HepG2 (cell line): Measurements from ENCODE around the gene APOC3. TPM values are rescaled to one million over a fixed set of nuclear protein-coding genes. Genes with fewer than 3 reads are reported as not detected.

Source experiments
- ATAC-seq: fragments of 200-7000 bp; cut with Tn5 transposase; 3 replicates; pipeline ENCODE4 v1.9.1; 2020; ENCODE audit warnings: mild to moderate bottlenecking, moderate library complexity
- BruUV-seq: library from RNA; stranded (reverse); fragments of 400-500 nt; replicated peaks from 2 replicates; lab custom pipeline; 2021; lab: Mats Ljungman, UMichigan
- CTCF ChIA-PET: fragments of 300-600 bp; formaldehyde crosslinking; extraction: SDS; loops from one replicate; lab custom pipeline; 2021; ENCODE audit warnings: low total read pairs, inconsistent platforms, low intra/inter-chr PET ratio; lab: Yijun Ruan, JAX
- POLR2A ChIA-PET: fragments of 350-600 bp; sonication (Branson Sonifier 250); formaldehyde crosslinking; loops from one replicate; lab custom pipeline; 2020; ENCODE audit warnings: antibody characterized with exemption, inconsistent platforms; lab: Yijun Ruan, JAX
- DNase-seq: peaks from one replicate; pipeline ENCODE4 v3.0.0-alpha.2; 2015; ENCODE audit warnings: low spot score
- FAIRE-seq: peaks from 3 replicates; lab custom pipeline; 2011; peaks lifted over from hg19 to GRCh38; lab: Jason Lieb, UNC
- H2AFZ ChIP-seq: one replicate; pipeline ENCODE4 v1.6.1; 2011; ENCODE audit warnings: low read length, inconsistent platforms
- H3K27ac ChIP-seq: fragments of 300-600 bp; 3 replicates; pipeline ENCODE4 v1.8.0; 2011; ENCODE audit warnings: mixed run types, mild to moderate bottlenecking, mixed read lengths, low read length, inconsistent platforms; ENCODE audit not compliant: insufficient read depth; ENCODE audit errors: extremely low read length
- H3K27me3 ChIP-seq, 2 experiments: fragments of 200-600 bp in 1 of 2; 2 replicates in 1 of 2; 3 replicates in 1 of 2; pipeline versions ENCODE4 v1.6.0 to v1.8.0; 2011; ENCODE audit warnings: low read length in 2 of 2, mild to moderate bottlenecking in 2 of 2, moderate library complexity in 2 of 2, inconsistent platforms in 1 of 2; ENCODE audit not compliant: insufficient read depth in 2 of 2, control insufficient read depth in 1 of 2
- H3K36me3 ChIP-seq, 2 experiments: fragments of 200-600 bp in 1 of 2; replicated peaks in 1 of 2; 2 replicates in 1 of 2; 3 replicates in 1 of 2; pipeline versions ENCODE4 v1.5.1 to v1.8.0; 2011; ENCODE audit warnings: low read length in 2 of 2, inconsistent platforms in 1 of 2; ENCODE audit not compliant: insufficient read depth in 2 of 2, control insufficient read depth in 1 of 2
- H3K4me1 ChIP-seq: 2 replicates; pipeline ENCODE4 v1.5.1; 2012; ENCODE audit warnings: low read length, inconsistent platforms; ENCODE audit not compliant: insufficient read depth
- H3K4me2 ChIP-seq: 2 replicates; pipeline ENCODE4 v1.6.0; 2011; ENCODE audit warnings: low read depth, low read length, inconsistent platforms
- H3K4me3 ChIP-seq, 3 experiments: fragments of 200-600 bp in 1 of 3; sonication (generic), shearing (Covaris generic) in 1 of 3; replicated peaks in 1 of 3; 2 replicates each; pipeline ENCODE4 v1.5.1; 2011 to 2016; ENCODE audit warnings: low read length in 3 of 3, inconsistent platforms in 2 of 3, low read depth in 2 of 3, mild to moderate bottlenecking in 2 of 3, control low read depth in 1 of 3, mixed read lengths in 1 of 3; ENCODE audit not compliant: insufficient read depth in 1 of 3
- H3K79me2 ChIP-seq: one replicate; pipeline ENCODE4 v1.6.1; 2011; ENCODE audit warnings: low read length, inconsistent platforms; ENCODE audit not compliant: insufficient read depth
- H3K9ac ChIP-seq: 2 replicates; pipeline ENCODE4 v1.6.0; 2011; ENCODE audit warnings: mild to moderate bottlenecking, low read depth, low read length, inconsistent platforms; ENCODE audit not compliant: insufficient read depth
- H3K9me3 ChIP-seq: 2 replicates; pipeline ENCODE4 v1.5.1; 2012; ENCODE audit warnings: mild to moderate bottlenecking, low read length
- H4K20me1 ChIP-seq: 2 replicates; pipeline ENCODE4 v1.6.0; 2011; ENCODE audit warnings: inconsistent platforms, mild to moderate bottlenecking, low read length, moderate library complexity; ENCODE audit not compliant: insufficient read depth
- BORCS8-MEF2B ChIP-seq: sonication (generic); formaldehyde crosslinking; IDR thresholded peaks from 2 replicates; pipeline ENCODE4 v1.8.0; 2022; ENCODE audit warnings: mild to moderate bottlenecking, missing genetic modification reagents
- DNMT3B ChIP-seq: conservative IDR thresholded peaks from 2 replicates; pipeline ENCODE4 v1.6.1; 2016; ENCODE audit warnings: missing biosample characterization, control low read depth
- HNF4G ChIP-seq, 2 experiments: sonication (generic) in 1 of 2; formaldehyde crosslinking in 1 of 2; IDR thresholded peaks; 2 replicates each; pipeline versions ENCODE4 v1.4.0 to v1.6.1; 2011 to 2020; ENCODE audit warnings: borderline replicate concordance in 2 of 2, low read depth in 2 of 2, mild to moderate bottlenecking in 2 of 2, low read length in 1 of 2, missing genetic modification reagents in 1 of 2, moderate library complexity in 1 of 2
- KDM1A ChIP-seq: IDR thresholded peaks from 2 replicates; pipeline ENCODE4 v1.6.1; 2016; ENCODE audit warnings: missing compliant biosample characterization
- MAFF ChIP-seq: IDR thresholded peaks from 2 replicates; pipeline ENCODE4 v1.6.1; 2011; ENCODE audit warnings: low read depth, low read length, improper control_type of control experiment
- MAFK ChIP-seq, 2 experiments: IDR thresholded peaks in 1 of 2; conservative IDR thresholded peaks in 1 of 2; 2 replicates each; pipeline ENCODE4 v1.6.1; 2011; ENCODE audit warnings: improper control_type of control experiment in 2 of 2, low read length in 2 of 2
- NAIF1 ChIP-seq: sonication (generic); formaldehyde crosslinking; IDR thresholded peaks from 2 replicates; pipeline ENCODE4 v1.5.0; 2020; ENCODE audit warnings: mild to moderate bottlenecking, missing genetic modification reagents, borderline replicate concordance
- TCF7L2 ChIP-seq: IDR thresholded peaks from 2 replicates; pipeline ENCODE4 v1.6.1; 2011; ENCODE audit warnings: mild to moderate bottlenecking, low read depth, low read length, moderate library complexity
- WGBS: methylation state at CpG from one replicate; pipeline ENCODE4 v1.1.6; 2017; ENCODE audit warnings: low lambda C conversion rate; 5-methylcytosine and 5-hydroxymethylcytosine counted together
- in situ Hi-C: cut with HindIII; loops from 2 replicates; pipeline ENCODE4 v1.10.0; 2017; ENCODE audit warnings: low pct_unique_long_range_greater_than_20kb; ENCODE audit not compliant: extremely low pct_ligation_motif_present
- intact Hi-C: fragments of 100-400 bp; cut with micrococcal nuclease; formaldehyde crosslinking; loops from one replicate; pipeline ENCODE4 v1.10.0; 2022; ENCODE audit not compliant: unreplicated experiment
- polyA plus RNA-seq, 8 experiments: library from polyadenylated mRNA; depleted of rRNA in 3 of 8; stranded (reverse) in 7 of 8; unstranded in 1 of 8; fragments of >200 nt; fragmentation: Illumina TruSeq in 4 of 8; extraction: Trizol in 4 of 8; gene quantifications; 2 replicates each; pipeline versions ENCODE4 v1.2.1 to v1.2.3, GENCODE V29; 2011 to 2016; ENCODE audit warnings: low read depth in 4 of 8, missing spikeins in 1 of 8, mixed read lengths in 1 of 8; ENCODE audit not compliant: insufficient read depth in 1 of 8
- total RNA-seq, 5 experiments: library from RNA; depleted of rRNA; stranded (reverse); fragments of >200 nt; fragmentation: Illumina TruSeq; extraction: Trizol; gene quantifications; 2 replicates each; pipeline ENCODE4 v1.2.3, GENCODE V29; 2016; ENCODE audit warnings: low read depth in 1 of 5

APOC3 gene
- total and polyA plus RNA-seq, 2 of the 13 experiments (the other 11 are each of a cell fraction or from before 2014, with no cell fraction given): 314 to 687 TPM

DNA sequence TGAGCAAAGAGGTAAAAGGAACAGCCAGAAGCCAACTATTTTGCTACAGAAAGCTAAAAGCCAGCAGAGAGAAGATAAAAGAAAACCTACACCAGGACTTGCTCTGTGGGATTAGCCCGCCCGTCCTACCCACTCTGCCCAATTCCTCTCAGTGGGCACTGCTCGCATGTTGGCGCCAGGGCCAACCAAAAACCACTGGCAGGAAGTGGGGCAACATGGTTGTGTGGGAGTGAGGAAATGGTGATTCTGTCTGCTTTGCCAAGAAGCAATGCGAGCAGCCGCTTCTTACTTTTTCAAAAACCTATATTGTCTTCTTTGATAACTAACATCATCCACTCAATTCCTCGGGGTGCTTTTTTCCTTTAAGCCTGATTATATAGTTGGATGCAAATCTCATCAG is 21.9 kb downstream of the APOC3 start:
- 92% methylated on average over 7 of the region's 7 CpGs for WGBS
- Histone ChIP-seq H3K27me3 (no peaks in the 10 kb centered on the region), H3K4me2 (no peak overlapping the region), H3K79me2 (no peaks in the 10 kb centered on the region), H3K9ac (no peak overlapping the region), H3K4me3 (no peak overlapping the region), H2AFZ (no peak overlapping the region), H4K20me1 (no peaks in the 10 kb centered on the region), H3K36me3 (peaks cover 19 to 42% of the 10 kb centered on the region in 2 experiments; a peak in 4 of 5 replicates), H3K27ac (no peak overlapping the region), H3K4me1 (no peaks in the 10 kb centered on the region), H3K9me3 (no peaks in the 10 kb centered on the region)
- in situ Hi-C loops (no loop called here), intact Hi-C loops (no loop called here)
- ChIA-PET CTCF (no interaction called here), POLR2A (no interaction called here)
- DNase-seq (no peak), FAIRE-seq (no peak), ATAC-seq (no peak)
- BruUV-seq: no TSS peak
- TF ChIP-seq KDM1A (CRISPR knock-in tag): no peak

DNA sequence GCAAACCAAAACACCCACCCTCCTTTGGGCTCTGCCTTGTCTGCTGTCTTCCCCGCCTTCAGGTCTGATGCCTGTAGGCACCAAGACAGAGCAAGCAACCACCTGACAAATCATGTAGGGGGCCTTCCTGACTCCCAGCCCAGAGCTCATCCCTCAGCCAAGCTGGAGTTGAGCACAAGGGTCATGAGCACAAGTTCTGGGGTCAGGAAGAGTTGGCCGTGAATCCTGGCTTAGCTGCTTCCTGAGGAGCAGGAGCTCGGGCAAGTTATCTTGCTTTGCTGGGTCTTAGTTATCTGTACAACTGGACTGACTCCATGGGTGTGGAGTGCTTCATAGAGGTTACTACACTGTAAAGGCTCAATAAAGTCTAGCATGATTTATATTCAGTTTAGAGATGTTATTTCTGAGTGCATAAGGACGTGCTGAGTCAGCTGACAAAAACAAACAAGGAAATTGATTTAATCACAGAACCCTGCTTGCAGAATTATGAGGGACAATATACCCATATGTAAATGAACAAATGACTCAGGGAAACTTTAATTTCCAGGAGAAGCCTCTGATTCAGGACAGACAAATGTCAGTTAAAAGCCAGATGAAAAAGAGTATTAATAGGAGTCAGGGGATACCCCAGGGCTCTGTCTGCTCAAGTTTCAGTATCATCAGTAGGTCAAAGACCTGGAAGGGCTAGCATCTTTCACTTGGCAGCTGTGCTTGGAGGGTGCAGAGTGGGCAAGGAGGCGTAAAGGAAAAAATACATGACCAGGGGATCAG is 22.7 kb downstream of the APOC3 start:
- DNase-seq: no peak
- Histone ChIP-seq H4K20me1 (no peaks in the 10 kb centered on the region), H3K36me3 (peaks cover 14 to 38% of the 10 kb centered on the region in 2 experiments), H2AFZ (no peak overlapping the region), H3K27ac (no peak overlapping the region), H3K27me3 (no peaks in the 10 kb centered on the region), H3K4me1 (no peaks in the 10 kb centered on the region), H3K9me3 (no peaks in the 10 kb centered on the region), H3K4me2 (no peak overlapping the region), H3K9ac (no peak overlapping the region), H3K4me3 (no peak overlapping the region), H3K79me2 (no peaks in the 10 kb centered on the region)
- ChIA-PET CTCF (no interaction called here), POLR2A (interaction anchor here (1.2 kb wide), 1 partner anchor 16 kb away, joined by 3 read pairs; the partner anchor contains the start of gene APOA1)
- no peak for TF ChIP-seq HNF4G (IDR thresholded peaks at IDR 0.05; ENCODE audit: borderline replicate concordance, low read depth, low read length)
- no peak for TF ChIP-seq HNF4G (CRISPR knock-in tag; IDR thresholded peaks at IDR 0.05; ENCODE audit: borderline replicate concordance, low read depth)
- TF ChIP-seq TCF7L2: no peak
- peak; percentile 36; the same call in 1 of the 2 replicates for TF ChIP-seq MAFF
- no peak for TF ChIP-seq BORCS8-MEF2B (CRISPR knock-in tag)
- peak; percentile 42 to 45; a peak in 3 of 4 replicates for TF ChIP-seq MAFK (conservative IDR thresholded peaks at IDR 0.05 in 1 of 2, IDR thresholded peaks at IDR 0.05 in 1 of 2; ENCODE audit: low read length in 2 of 2)
- no peak for TF ChIP-seq NAIF1 (CRISPR knock-in tag)
- TF ChIP-seq DNMT3B (CRISPR knock-in tag): no peak
- WGBS: 97% methylated on average over 5 of the region's 5 CpGs
- no TSS peak for BruUV-seq
- in situ Hi-C loops (no loop called here), intact Hi-C loops (no loop called here)
- FAIRE-seq: no peak
- ATAC-seq: no peak
